ENCODE data around the gene PARPBP. TPM values are rescaled to one million over a fixed set of nuclear protein-coding genes. Genes with fewer than 3 reads are reported as not detected.
A peak's percentile ranks its signal among the peaks of the same experiment; 100 is the strongest.

PARPBP gene
- total RNA-seq, 6 donors from 2014 or later: 1.2 to 3.8 (median 1.8) TPM; not detected in 1

DNA sequence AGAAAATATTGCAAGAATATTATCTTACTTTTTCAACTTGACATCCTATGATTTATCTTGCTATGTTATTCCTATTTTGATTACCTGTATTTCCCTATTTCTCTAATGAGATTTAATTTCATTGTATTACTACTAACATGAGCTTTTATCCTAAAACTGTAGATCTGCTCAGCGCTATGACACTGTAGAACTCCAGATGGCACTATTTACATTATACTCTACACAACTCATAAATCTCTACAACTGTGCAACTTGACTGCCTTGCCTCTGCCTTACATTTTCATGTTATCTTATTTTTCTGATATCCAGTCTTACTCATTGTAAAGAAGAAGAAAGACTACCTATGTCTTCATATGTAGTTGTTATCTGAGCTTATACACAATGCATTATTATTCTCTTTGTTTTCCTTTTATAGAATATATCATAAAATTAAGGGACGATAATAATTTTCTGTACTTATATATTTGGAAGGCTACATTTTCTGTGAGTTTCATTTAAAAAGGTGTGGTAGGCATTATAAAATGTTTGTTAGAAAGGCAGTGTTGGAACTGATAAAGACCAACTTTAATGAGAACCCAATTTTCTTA, 24.2 kb upstream of the PARPBP start:
- ATAC-seq (ENCODE audit: low FRiP score in 2 of 2): no peak

DNA sequence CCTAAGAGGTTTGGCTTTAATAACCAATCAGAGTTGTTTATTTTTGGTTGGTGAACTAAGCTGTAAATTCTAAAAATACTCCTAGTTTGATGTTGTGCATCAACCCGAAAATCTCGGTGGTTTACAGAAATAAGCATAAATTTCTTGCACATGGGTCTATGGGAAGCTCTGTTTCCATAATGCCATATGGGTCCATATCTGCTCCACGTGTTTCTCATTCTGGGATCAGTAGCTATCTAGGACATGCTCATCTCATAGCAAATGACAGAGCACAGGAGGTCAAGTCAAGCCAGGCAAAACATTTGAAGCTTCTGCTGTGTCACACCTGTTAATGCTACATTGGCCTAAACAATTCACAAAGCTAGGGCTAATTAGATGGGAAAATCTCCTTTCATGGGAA, 23.1 kb upstream of the PARPBP start:
- no peaks in the 10 kb centered on the region for H3K9me3 ChIP-seq
- H3K27me3 ChIP-seq: no peaks in the 10 kb centered on the region
- TF ChIP-seq EP300 (IDR thresholded peaks at IDR 0.05): no peak
- TF ChIP-seq, protein P1, sequence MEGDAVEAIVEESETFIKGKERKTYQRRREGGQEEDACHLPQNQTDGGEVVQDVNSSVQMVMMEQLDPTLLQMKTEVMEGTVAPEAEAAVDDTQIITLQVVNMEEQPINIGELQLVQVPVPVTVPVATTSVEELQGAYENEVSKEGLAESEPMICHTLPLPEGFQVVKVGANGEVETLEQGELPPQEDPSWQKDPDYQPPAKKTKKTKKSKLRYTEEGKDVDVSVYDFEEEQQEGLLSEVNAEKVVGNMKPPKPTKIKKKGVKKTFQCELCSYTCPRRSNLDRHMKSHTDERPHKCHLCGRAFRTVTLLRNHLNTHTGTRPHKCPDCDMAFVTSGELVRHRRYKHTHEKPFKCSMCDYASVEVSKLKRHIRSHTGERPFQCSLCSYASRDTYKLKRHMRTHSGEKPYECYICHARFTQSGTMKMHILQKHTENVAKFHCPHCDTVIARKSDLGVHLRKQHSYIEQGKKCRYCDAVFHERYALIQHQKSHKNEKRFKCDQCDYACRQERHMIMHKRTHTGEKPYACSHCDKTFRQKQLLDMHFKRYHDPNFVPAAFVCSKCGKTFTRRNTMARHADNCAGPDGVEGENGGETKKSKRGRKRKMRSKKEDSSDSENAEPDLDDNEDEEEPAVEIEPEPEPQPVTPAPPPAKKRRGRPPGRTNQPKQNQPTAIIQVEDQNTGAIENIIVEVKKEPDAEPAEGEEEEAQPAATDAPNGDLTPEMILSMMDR (IDR thresholded peaks at IDR 0.05): no peak
- TF ChIP-seq POLR2A (IDR thresholded peaks at IDR 0.05): no peak
- no peak for TF ChIP-seq POLR2AphosphoS5 (IDR thresholded peaks at IDR 0.05)
- no peak overlapping the region for H3K27ac ChIP-seq
- DNase-seq (no peak), ATAC-seq (ENCODE audit: low FRiP score in 2 of 2) (no peak)
- 97% methylated on average over 3 of the region's 3 CpGs for WGBS, 2 donors
- no peaks in the 10 kb centered on the region for H3K4me1 ChIP-seq
- no peak overlapping the region for H3K4me3 ChIP-seq
- peaks cover 0 to 39% (median 4%) of the 10 kb centered on the region in 4 donors for H3K36me3 ChIP-seq

More for the DNA sequence above, 24.2 kb upstream of the PARPBP start:
- no peak for DNase-seq
- no peaks in the 10 kb centered on the region for H3K9me3 ChIP-seq
- TF ChIP-seq POLR2A (IDR thresholded peaks at IDR 0.05) (no peak), EP300 (IDR thresholded peaks at IDR 0.05) (no peak)
- TF ChIP-seq, protein P1 (IDR thresholded peaks at IDR 0.05): peak in 1 of 6 experiments; percentile 16
- no peak overlapping the region for H3K4me3 ChIP-seq
- 86 to 89% methylated on average over 2 of the region's 2 CpGs for WGBS, 2 donors
- no peak overlapping the region for H3K27ac ChIP-seq
- no peaks in the 10 kb centered on the region for H3K4me1 ChIP-seq
- peaks cover 0 to 37% (median 4%) of the 10 kb centered on the region in 4 donors for H3K36me3 ChIP-seq
- H3K27me3 ChIP-seq: no peaks in the 10 kb centered on the region

DNA sequence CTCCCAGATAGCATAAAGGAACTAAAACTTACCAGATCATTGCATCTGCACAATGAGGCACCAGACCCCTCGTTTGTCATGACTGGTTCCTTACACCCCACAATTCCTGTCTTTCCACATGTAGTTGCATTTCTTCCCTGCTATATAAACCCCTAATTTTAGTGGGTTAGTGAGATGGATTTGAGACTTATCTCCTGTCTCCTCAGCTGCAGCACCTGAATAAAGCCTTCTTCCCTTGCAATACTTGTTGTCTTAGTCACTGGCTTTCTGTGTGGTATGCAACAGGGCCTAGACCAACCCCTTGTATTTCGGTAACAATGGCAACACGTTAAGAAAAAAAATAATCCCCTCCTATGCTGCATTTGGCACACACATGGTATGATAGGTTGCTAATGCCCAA, 13.1 kb upstream of the PARPBP start:
- no peaks in the 10 kb centered on the region for H3K9me3 ChIP-seq
- H3K27me3 ChIP-seq: no peaks in the 10 kb centered on the region
- ATAC-seq (ENCODE audit: low FRiP score in 2 of 2) (no peak), DNase-seq (no peak)
- H3K4me1 ChIP-seq: no peaks in the 10 kb centered on the region
- TF ChIP-seq, protein P1 (IDR thresholded peaks at IDR 0.05): no peak
- TF ChIP-seq POLR2A (IDR thresholded peaks at IDR 0.05) (no peak), POLR2AphosphoS5 (IDR thresholded peaks at IDR 0.05) (no peak), EP300 (IDR thresholded peaks at IDR 0.05) (no peak)
- peaks cover 0 to 61% (median 17%) of the 10 kb centered on the region in 4 donors for H3K36me3 ChIP-seq
- 94% methylated on average over 3 of the region's 3 CpGs for WGBS, 2 donors
- no peak overlapping the region for H3K27ac ChIP-seq
- no peak overlapping the region for H3K4me3 ChIP-seq

DNA sequence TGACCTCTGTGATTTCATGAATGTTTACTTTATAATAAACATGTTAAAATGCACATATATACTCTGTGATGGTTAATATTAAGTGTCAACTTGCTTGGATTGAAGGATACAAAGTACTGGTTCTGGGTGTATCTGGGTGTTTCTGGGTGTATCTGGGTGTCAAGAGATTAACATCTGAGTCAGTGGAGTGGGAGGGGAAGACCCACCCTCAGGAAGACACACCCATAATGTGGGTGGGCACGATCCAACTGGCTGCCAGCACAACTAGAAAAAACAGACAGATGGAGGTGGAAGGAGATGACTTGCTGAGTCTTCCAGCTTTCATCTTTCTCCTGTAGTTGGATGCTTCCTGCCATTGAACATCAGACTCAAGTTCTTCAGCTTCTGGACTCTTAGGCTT, 12.0 kb upstream of the PARPBP start:
- no peaks in the 10 kb centered on the region for H3K9me3 ChIP-seq
- TF ChIP-seq, protein P1 (IDR thresholded peaks at IDR 0.05): no peak
- no peak for TF ChIP-seq POLR2AphosphoS5 (IDR thresholded peaks at IDR 0.05)
- TF ChIP-seq EP300 (IDR thresholded peaks at IDR 0.05): no peak
- TF ChIP-seq POLR2A (IDR thresholded peaks at IDR 0.05): no peak
- H3K27me3 ChIP-seq: no peaks in the 10 kb centered on the region
- H3K36me3 ChIP-seq: peaks cover 0 to 64% (median 17%) of the 10 kb centered on the region in 4 donors
- no peak for DNase-seq
- H3K4me3 ChIP-seq: no peak overlapping the region
- no peaks in the 10 kb centered on the region for H3K4me1 ChIP-seq
- ATAC-seq (ENCODE audit: low FRiP score in 2 of 2): no peak
- no peak overlapping the region for H3K27ac ChIP-seq
- 61 to 75% methylated on average over 1 of the region's 1 CpG for WGBS, 2 donors

DNA sequence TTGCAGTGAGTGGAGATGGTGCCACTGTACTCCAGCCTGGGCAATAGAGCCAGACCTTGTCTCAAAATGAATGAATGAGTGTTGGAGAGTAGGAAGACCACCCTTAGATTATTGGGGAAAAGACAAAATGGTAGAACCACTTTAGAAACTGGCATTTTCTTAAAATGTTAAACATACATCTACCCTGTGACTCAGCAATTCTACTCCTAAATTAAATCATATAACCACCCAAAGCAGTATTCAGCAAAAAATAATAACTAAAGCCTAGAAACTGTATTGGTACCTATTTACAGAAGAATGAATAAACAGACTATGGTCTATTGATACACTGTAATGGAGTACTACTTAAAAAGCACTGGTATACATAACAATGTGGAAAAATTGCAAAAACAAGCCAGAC, 9.2 kb upstream of the PARPBP start:
- Histone ChIP-seq H3K27ac (no peak overlapping the region), H3K4me3 (no peak overlapping the region), H3K27me3 (no peaks in the 10 kb centered on the region), H3K4me1 (no peaks in the 10 kb centered on the region), H3K9me3 (no peaks in the 10 kb centered on the region), H3K36me3 (peaks cover 0 to 64% (median 14%) of the 10 kb centered on the region in 4 donors)
- DNase-seq (no peak), ATAC-seq (ENCODE audit: low FRiP score in 2 of 2) (no peak)
- TF ChIP-seq EP300 (IDR thresholded peaks at IDR 0.05) (no peak), POLR2A (IDR thresholded peaks at IDR 0.05) (no peak), POLR2AphosphoS5 (IDR thresholded peaks at IDR 0.05) (no peak)
- TF ChIP-seq, protein P1 (IDR thresholded peaks at IDR 0.05): no peak
